Measurements from ENCODE around the gene GSS. TPM values are rescaled to one million over a fixed set of nuclear protein-coding genes. Genes with fewer than 3 reads are reported as not detected.

The GSS gene
- total RNA-seq, 1 donor from 2014 or later = 72.5 TPM

- no peak overlapping the region for H3K4me3 Mint-ChIP-seq (ENCODE audit: low read depth)
- H3K9me3 Mint-ChIP-seq (ENCODE audit: low read depth) = peaks cover 5% of the 10 kb centered on the region
- DNase-seq (ENCODE audit: low spot score, unreplicated experiment) = no peak
- peaks cover 2% of the 10 kb centered on the region for H3K4me1 Mint-ChIP-seq (ENCODE audit: low read depth)
- peaks cover 9% of the 10 kb centered on the region for H3K36me3 Mint-ChIP-seq (ENCODE audit: insufficient read depth)
- no peak for TF ChIP-seq CTCF (IDR thresholded peaks at IDR 0.05; ENCODE audit: unreplicated experiment)
- no peaks in the 10 kb centered on the region for H3K27me3 Mint-ChIP-seq
- no peak overlapping the region for H3K27ac Mint-ChIP-seq
Observed at GRCh38 chr20:34896086-34896621, 59.5 kb downstream of the GSS start.

GRCh38 chr20:34895465-34895864 is 60.1 kb downstream of the GSS start:
- Mint-ChIP-seq H3K9me3 (ENCODE audit: low read depth) (peaks cover 5% of the 10 kb centered on the region), H3K4me1 (ENCODE audit: low read depth) (peaks cover 2% of the 10 kb centered on the region), H3K4me3 (ENCODE audit: low read depth) (no peak overlapping the region), H3K27me3 (no peaks in the 10 kb centered on the region), H3K27ac (no peak overlapping the region), H3K36me3 (ENCODE audit: insufficient read depth) (peaks cover 9% of the 10 kb centered on the region)
- no peak for DNase-seq (ENCODE audit: low spot score, unreplicated experiment)
- TF ChIP-seq CTCF (IDR thresholded peaks at IDR 0.05; ENCODE audit: unreplicated experiment) = no peak

DNA sequence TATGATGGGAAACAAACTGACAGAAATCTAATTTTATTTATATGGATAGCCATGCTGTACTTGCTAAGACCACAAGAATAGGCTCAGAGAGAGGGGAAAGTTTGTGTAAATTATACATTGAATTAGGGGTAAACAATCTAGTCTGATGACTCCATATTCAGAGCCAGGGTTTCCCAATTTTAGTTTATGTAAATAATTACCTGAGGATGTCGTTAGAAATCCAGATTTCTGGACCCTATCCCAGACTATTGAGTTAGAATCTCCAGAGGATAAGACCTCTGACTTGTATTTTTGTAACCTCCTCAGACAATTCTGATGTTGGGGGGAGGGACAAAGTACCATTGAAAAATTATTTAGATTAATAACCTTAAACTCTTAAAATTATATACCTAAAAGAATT is 60.9 kb downstream of the GSS start:
- no peaks in the 10 kb centered on the region for H3K27me3 Mint-ChIP-seq
- no peak overlapping the region for H3K4me3 Mint-ChIP-seq (ENCODE audit: low read depth)
- peaks cover 2% of the 10 kb centered on the region for H3K4me1 Mint-ChIP-seq (ENCODE audit: low read depth)
- peaks cover 5% of the 10 kb centered on the region for H3K9me3 Mint-ChIP-seq (ENCODE audit: low read depth)
- no peak overlapping the region for H3K27ac Mint-ChIP-seq
- DNase-seq (ENCODE audit: low spot score, unreplicated experiment) = no peak
- H3K36me3 Mint-ChIP-seq (ENCODE audit: insufficient read depth) = peaks cover 7% of the 10 kb centered on the region
- TF ChIP-seq CTCF (IDR thresholded peaks at IDR 0.05; ENCODE audit: unreplicated experiment) = no peak

DNA sequence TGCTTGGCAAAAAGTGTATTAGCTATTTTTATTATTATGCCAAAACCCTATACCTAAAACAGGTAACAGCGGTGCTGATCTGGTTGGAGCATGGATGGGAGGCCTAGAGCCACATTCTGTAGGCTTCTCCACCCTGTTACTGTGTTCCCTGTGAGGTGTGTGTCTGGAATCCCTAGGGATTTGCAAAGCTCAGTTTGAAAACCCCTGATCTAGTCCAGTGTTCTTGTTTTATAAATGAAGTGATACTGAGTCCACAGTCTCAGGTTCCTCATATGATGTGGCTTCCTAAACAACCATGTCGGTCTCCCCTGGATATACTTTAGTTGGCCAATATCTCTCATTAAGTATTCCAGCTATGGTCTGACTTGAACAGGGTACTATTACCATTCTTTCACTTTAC is 62.9 kb downstream of the GSS start:
- H3K36me3 Mint-ChIP-seq (ENCODE audit: insufficient read depth) = peaks cover 2% of the 10 kb centered on the region
- DNase-seq (ENCODE audit: low spot score, unreplicated experiment) = no peak
- H3K27ac Mint-ChIP-seq = no peak overlapping the region
- H3K4me3 Mint-ChIP-seq (ENCODE audit: low read depth) = no peak overlapping the region
- H3K27me3 Mint-ChIP-seq = no peaks in the 10 kb centered on the region
- peaks cover 2% of the 10 kb centered on the region for H3K4me1 Mint-ChIP-seq (ENCODE audit: low read depth)
- no peak for TF ChIP-seq CTCF (IDR thresholded peaks at IDR 0.05; ENCODE audit: unreplicated experiment)
- no peaks in the 10 kb centered on the region for H3K9me3 Mint-ChIP-seq (ENCODE audit: low read depth)

- H3K27me3 Mint-ChIP-seq = no peaks in the 10 kb centered on the region
- H3K27ac Mint-ChIP-seq = no peak overlapping the region
- peaks cover 2% of the 10 kb centered on the region for H3K4me1 Mint-ChIP-seq (ENCODE audit: low read depth)
- peaks cover 2% of the 10 kb centered on the region for H3K36me3 Mint-ChIP-seq (ENCODE audit: insufficient read depth)
- no peak for TF ChIP-seq CTCF (IDR thresholded peaks at IDR 0.05; ENCODE audit: unreplicated experiment)
- DNase-seq (ENCODE audit: low spot score, unreplicated experiment) = no peak
- H3K9me3 Mint-ChIP-seq (ENCODE audit: low read depth) = no peaks in the 10 kb centered on the region
- no peak overlapping the region for H3K4me3 Mint-ChIP-seq (ENCODE audit: low read depth)
Observed at GRCh38 chr20:34891166-34892062, 64.2 kb downstream of the GSS start.

Measured in progenitor cell of endocrine pancreas (in vitro differentiated cells).